ENCODE measurements around the gene GUCA1C. TPM values are rescaled to one million over a fixed set of nuclear protein-coding genes. Genes with fewer than 3 reads are reported as not detected.

The GUCA1C gene
- total RNA-seq (2021) (not detected in 3 replicates), Bru-seq, nascent RNA (percentile 1 among the genes with signal in this experiment)
- long read RNA-seq, experiment 1, result 0 reads
- long read RNA-seq, experiment 2, result 0 reads
- long read RNA-seq, experiment 3, result 0 reads

- no peaks in the 10 kb centered on the region for H3K36me3 Mint-ChIP-seq
- no peaks in the 10 kb centered on the region for H3K27me3 Mint-ChIP-seq (ENCODE audit: low read depth)
Observed at GRCh38 chr3:108953700-108954099, at the start of gene GUCA1C. Gene GUCA1C (minus strand): TSS chr3:108953879. CDS start chr3:108953762, 117 bp downstream.

More at GRCh38 chr3:108953700-108954099, at the start of gene GUCA1C:
- Mint-ChIP-seq H3K4me1 (no peaks in the 10 kb centered on the region), H3K27ac (0 out of 2 replicates have a peak within 1 kb of the TSS, but pooled peaks have one; percentile 28), H3K4me3 (no peak within 1 kb of the TSS), H3K9me3 (no peaks in the 10 kb centered on the region)
- ChIA-PET CTCF (interaction anchor here (0.5 kb wide), 1 partner anchor 129 kb away, joined by 3 read pairs; no protein-coding TSS in a partner anchor), POLR2A (no interaction called here)
- DNase-seq (ENCODE audit: low spot score) (no peak), ATAC-seq (no peak)
- no peak for TF ChIP-seq STAT6 (CRISPR knock-in tag; conservative IDR thresholded peaks at IDR 0.05; ENCODE audit: low read depth)
- no peak for TF ChIP-seq NR3C1 (CRISPR knock-in tag; conservative IDR thresholded peaks at IDR 0.05; ENCODE audit: low read depth)
- no peak for TF ChIP-seq JAZF1 (CRISPR knock-in tag; IDR thresholded peaks at IDR 0.05)
- TF ChIP-seq MAX (CRISPR knock-in tag; IDR thresholded peaks at IDR 0.05), result no peak
- no peak for TF ChIP-seq CBFB (CRISPR knock-in tag; IDR thresholded peaks at IDR 0.05; ENCODE audit: low read depth)
- TF ChIP-seq ZNF317 (CRISPR knock-in tag; IDR thresholded peaks at IDR 0.05; ENCODE audit: borderline replicate concordance, low read depth), result no peak
- no peak for TF ChIP-seq SP1 (CRISPR knock-in tag; conservative IDR thresholded peaks at IDR 0.05)
- no peak for TF ChIP-seq ATF2 (CRISPR knock-in tag; IDR thresholded peaks at IDR 0.05; ENCODE audit: borderline replicate concordance, low read depth)
- no peak for TF ChIP-seq SMAD4 (CRISPR knock-in tag; IDR thresholded peaks at IDR 0.05)
- no peak for TF ChIP-seq ETV6 (CRISPR knock-in tag; IDR thresholded peaks at IDR 0.05)
- no peak for TF ChIP-seq HMGXB4 (CRISPR knock-in tag; IDR thresholded peaks at IDR 0.05)
- TF ChIP-seq PRDM15 (CRISPR knock-in tag; IDR thresholded peaks at IDR 0.05), result no peak
- no peak for TF ChIP-seq USF1 (CRISPR knock-in tag; IDR thresholded peaks at IDR 0.05)

Measured in WTC11 (cell line).